ENCODE data around the gene FOXP1. TPM values are rescaled to one million over a fixed set of nuclear protein-coding genes. Genes with fewer than 3 reads are reported as not detected.

The FOXP1 gene
- total and polyA plus RNA-seq, 3 donors from 2014 or later = 37.8 to 105 (median 75.9) TPM

GRCh38 chr3:71537211-71537611 is 46.3 kb downstream of the FOXP1 start:
- H3K36me3 ChIP-seq (ENCODE audit: low read depth, missing control alignments) = no peaks in the 10 kb centered on the region
- peaks cover 9% of the 10 kb centered on the region for H3K4me1 ChIP-seq
- H3K9me3 ChIP-seq = no peaks in the 10 kb centered on the region
- no peak overlapping the region for H3K27ac ChIP-seq
- WGBS, 2 donors = 82% methylated on average over 7 of the region's 7 CpGs
- no peak overlapping the region for H3K4me3 ChIP-seq
- intact Hi-C loops (cut with DNase I; ENCODE audit: low total_unique reads) = no loop called here
- DNase-seq = no peak
- no peaks in the 10 kb centered on the region for H3K27me3 ChIP-seq
- no peak for TF ChIP-seq CTCF (IDR thresholded peaks at IDR 0.05)
- no peak for TF ChIP-seq POLR2A (IDR thresholded peaks at IDR 0.05)

- no peak overlapping the region for H3K27ac ChIP-seq
- DNase-seq = no peak
Observed at GRCh38 chr3:71536376-71536965, 47.1 kb downstream of the FOXP1 start.

GRCh38 chr3:71533588-71533987 is 49.9 kb downstream of the FOXP1 start:
- DNase-seq = no peak
- Histone ChIP-seq H3K27me3 (no peaks in the 10 kb centered on the region), H3K4me3 (no peak overlapping the region), H3K36me3 (ENCODE audit: low read depth, missing control alignments) (no peaks in the 10 kb centered on the region), H3K27ac (no peak overlapping the region), H3K4me1 (no peaks in the 10 kb centered on the region), H3K9me3 (no peaks in the 10 kb centered on the region)
- intact Hi-C loops (cut with DNase I; ENCODE audit: low total_unique reads) = no loop called here
- TF ChIP-seq POLR2A (IDR thresholded peaks at IDR 0.05) (no peak), CTCF (IDR thresholded peaks at IDR 0.05) (no peak)
- WGBS, 2 donors = 93 to 97% methylated on average over 4 of the region's 4 CpGs

More at GRCh38 chr3:71536376-71536965, 47.1 kb downstream of the FOXP1 start:
- TF ChIP-seq POLR2A (IDR thresholded peaks at IDR 0.05) = no peak
- TF ChIP-seq CTCF (IDR thresholded peaks at IDR 0.05) = no peak
- 88 to 91% methylated on average over 7 of the region's 7 CpGs for WGBS, 2 donors
- Histone ChIP-seq H3K4me1 (peaks cover 4% of the 10 kb centered on the region), H3K9me3 (no peaks in the 10 kb centered on the region), H3K27me3 (no peaks in the 10 kb centered on the region), H3K4me3 (no peak overlapping the region), H3K36me3 (ENCODE audit: low read depth, missing control alignments) (no peaks in the 10 kb centered on the region)
- intact Hi-C loops (cut with DNase I; ENCODE audit: low total_unique reads) = no loop called here

GRCh38 chr3:71532639-71533395 is 50.7 kb downstream of the FOXP1 start:
- Histone ChIP-seq H3K9me3 (no peaks in the 10 kb centered on the region), H3K4me3 (no peak overlapping the region), H3K4me1 (no peaks in the 10 kb centered on the region), H3K36me3 (ENCODE audit: low read depth, missing control alignments) (no peaks in the 10 kb centered on the region), H3K27ac (no peak overlapping the region), H3K27me3 (no peaks in the 10 kb centered on the region)
- TF ChIP-seq CTCF (IDR thresholded peaks at IDR 0.05) (no peak), POLR2A (IDR thresholded peaks at IDR 0.05) (no peak)
- no peak for DNase-seq
- WGBS, 2 donors = 71 to 84% methylated on average over 6 of the region's 6 CpGs
- intact Hi-C loops (cut with DNase I; ENCODE audit: low total_unique reads) = no loop called here
